NOMO-1 treated with dmso at 0.1 percent for 144 hours (cell line): Measurements from ENCODE around the gene THNSL1.

Experiments used
- DNase-seq: peaks from one replicate; lab custom pipeline; 2025; ENCODE audit not compliant: unreplicated experiment; lab: John Stamatoyannopoulos, UW

Gene THNSL1

DNA sequence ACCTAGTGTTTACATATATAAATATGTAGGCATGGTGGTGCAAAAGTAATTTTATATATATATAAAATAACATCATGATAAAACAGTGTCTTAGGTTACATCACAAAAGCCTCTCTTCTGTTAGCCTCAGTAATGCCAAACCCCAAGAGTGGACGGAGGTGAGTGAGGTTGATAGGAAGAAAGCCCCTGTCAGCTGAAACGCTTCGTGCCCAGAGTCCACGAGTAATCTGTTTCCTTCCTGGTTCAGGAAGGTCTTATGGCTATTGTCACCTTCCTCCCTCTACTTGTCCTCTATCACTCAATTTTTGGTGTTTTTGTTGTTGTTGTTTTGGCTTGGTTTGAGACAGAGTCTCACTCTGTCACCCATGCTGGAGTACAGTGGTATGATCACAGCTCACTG is 41.5 kb downstream of the THNSL1 start:
- no peak for DNase-seq

DNA sequence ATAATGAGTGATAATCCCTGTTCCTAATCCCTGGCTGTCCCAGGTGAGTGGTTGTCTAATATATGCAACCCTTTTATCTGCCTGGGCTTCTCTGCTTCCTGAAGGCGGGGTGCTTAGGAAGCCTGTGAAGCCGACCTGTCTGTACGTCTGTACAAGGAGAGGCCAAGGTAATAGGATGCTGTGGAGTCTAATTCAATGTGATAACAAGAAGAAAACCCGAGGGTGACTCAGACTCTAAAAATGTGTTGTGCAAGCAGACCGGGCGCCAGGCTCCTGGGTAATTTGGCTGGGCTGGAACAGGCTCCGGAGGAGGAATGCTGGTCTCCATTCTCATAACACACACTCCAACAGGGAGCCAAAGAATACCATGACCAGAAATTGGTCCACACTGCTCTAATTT is 43.6 kb downstream of the THNSL1 start:
- DNase-seq = no peak

DNA sequence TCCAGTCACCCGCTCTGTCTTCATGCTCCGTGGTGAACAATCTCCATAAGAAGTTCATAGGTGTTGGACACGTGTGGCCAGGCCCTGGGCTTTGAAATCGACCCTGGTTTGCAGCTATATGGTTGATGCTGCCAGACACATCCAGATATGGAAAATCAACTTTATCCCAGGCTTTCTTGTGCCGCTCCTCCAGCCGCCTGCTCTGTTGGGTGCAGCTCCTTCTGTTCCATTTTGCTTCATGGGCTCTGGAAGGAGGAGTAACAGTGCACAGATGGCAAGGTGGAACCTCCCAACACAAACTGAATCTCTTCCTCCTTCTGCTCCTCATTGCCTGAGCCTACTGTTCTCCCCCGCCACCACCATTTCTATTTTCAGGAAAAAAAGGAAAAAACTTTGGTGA is 44.7 kb downstream of the THNSL1 start:
- DNase-seq = no peak

DNA sequence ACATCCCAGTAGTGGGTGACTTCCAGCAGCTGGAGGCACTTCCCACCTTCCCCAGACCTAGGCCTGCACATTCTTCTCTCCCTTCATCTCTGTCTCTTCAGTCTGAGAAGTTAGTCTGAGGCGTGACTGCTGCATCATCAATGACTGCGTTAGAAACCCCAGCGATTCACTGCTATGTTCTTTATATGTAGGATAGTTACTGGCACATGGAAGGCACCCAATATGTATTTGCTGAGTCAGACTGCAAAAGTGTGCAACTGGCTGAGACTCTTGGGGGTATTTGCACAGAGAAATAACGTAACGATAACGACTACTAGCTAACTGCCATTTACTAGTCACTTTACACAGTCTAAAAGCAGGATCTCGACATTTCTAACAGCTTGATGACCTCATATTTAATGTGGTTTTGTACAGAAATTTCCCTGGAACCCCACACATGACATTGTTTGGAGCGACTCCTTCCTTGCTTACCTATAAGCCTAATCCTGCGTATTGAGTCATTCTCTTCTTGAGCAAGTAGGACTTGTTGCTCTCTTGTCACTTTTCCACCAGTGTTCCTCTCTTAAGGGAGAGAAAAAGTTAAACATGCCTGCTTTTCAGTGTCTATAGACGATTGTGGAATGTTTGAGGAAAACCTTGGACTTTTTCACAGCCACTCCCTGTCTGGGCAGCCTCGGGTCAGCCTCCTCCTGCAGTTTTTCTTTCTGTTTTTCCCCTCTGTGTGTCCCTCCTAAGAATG is 45.5 kb downstream of the THNSL1 start:
- no peak for DNase-seq

DNA sequence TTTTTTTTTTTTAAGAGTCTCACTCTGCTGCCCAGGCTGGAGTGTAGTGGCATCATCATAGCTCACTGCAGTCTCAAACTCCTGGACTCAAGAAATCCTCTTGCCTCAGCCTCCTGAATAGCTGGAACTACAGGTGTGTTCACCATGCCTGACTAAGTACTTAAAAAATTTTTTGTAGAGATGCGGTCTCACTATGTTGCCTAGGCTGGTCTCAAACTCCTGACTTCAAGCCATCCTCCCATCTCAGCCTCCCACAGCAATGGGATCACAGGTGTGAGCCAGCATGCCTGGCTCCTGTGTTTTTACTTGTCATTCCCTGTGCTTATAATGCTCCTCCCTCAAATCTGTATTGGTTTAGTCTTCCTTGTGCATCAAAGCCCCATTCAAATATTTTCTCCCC is 46.7 kb downstream of the THNSL1 start:
- no peak for DNase-seq

DNA sequence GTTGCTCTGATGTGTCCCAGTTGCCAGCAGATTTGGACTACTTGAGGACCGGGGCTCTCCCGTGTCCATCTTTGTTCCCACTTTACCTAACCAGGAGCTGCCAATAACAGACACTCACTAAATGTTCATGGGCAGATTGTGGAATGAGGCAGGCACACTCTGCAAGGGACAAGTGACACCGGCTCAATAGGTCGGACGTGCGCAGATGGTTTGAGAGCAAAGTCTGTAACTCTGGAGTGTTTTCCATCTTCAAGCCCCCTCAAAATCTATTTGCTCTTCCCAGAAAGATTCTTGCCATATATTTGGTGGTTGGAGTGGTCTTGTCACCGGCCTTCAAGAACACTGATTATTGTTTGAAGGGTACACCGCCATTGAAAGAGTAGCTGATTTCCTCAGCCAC is 47.2 kb downstream of the THNSL1 start:
- no peak for DNase-seq

DNA sequence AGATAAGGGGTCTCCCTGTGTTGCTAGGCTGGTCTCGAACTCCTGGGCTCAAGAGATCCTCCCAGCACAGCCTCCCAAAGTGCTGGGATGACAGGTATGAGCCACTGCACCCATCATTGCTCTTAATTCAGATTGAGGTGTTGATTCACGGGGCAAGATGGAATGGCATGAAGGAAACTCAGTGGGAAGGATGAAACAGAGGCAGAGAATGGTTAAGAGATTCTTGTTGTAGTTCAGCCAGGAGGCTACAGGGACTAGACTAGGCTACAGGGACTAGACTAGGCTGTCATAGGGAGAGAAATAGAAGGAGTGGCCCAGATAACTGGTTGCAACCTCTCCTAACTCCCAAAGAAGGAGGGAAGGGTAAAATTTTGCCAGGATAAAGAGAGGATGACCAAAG is 48.0 kb downstream of the THNSL1 start:
- DNase-seq = no peak

DNA sequence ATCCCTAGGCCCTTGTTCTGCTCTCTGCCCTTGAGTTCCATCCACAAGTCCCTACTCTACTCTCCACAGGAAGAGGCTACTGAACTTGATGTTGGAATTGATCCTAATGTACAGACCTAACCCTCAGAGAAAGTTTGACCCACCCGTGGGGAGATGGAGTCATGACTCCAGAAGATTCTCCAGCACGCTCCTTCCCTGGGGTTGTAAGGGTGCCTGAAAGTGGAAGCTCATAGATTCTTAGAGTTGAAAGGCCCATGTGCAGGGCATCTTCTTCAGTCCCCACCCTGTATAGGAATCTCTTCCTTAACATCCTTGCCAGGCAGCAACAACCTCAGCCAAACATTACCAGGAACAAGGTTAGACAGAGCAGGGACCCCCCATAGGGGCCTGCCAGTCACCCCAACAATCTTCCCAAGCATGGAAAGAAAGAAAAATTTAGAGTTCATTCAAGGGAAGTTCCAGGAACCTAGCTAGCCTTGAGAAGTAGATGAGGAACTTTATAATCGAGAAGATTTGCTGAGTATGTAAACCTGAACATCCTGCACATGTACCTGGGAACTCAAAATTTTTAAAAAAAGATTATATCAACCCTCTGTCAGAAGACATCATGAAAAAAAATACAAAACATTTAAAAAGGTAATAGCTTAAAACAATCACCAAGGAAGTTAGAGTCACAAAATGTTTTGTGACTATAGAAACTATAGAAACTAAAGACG is 49.5 kb downstream of the THNSL1 start:
- no peak for DNase-seq

DNA sequence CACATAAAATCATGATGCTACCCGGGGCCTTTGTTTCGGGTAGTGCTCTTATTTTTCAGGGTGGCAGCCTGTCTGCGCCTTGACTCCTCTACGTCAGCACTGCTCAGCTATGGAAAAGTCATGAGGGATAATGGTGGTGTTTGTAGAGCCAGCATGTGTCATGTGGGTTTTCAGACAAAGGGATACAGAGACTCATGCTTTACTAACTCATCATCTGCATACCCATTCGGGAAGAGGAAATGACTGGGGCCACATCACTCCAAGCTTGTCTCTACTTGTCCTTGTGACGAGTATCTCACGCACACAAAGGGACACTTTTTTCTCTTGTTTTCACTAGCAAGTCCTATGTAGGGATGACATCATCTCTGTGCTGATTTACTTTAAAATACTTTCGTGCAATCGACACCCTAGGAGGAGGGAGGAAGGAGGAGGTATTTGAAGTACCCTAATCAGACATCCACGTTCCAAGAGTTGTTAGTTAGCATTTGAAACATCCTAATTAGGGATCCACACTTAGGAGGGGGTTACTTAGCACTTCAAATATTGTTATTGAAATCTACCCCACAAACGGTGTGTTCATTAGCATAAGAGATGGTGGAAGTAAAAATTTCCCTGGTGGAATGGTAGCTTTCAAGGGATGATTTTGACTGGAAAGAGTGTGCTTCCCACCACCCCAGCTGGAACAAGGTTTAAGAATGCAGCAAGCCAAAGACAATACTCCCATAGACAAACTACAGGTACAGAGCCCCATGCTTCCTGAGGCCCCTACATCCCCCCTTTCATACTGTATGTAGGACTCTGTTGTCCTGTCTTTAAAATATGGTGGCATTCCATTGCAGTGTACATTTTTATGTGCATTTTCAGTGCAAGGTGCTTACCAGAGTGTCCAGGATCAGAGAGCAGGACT is 52.0 kb downstream of the THNSL1 start:
- no peak for DNase-seq

DNA sequence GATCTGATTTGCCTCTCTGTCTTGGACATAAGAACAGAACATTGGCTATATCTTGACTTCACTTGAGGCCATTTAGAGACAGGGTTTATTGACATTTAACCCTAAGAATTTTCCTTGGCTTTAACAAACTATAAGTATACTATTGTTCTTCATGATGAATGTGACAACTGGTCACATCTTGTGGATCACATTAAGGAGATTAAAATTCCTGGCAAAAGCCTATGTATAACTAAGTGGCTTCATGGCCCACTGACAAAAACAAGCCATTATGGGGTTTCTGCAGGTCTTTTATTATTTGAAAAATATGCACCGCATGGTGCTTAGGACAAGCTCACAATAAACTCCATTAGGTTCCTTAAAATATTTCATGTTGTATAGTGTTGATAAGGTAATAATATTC is 54.8 kb downstream of the THNSL1 start:
- DNase-seq = no peak

DNA sequence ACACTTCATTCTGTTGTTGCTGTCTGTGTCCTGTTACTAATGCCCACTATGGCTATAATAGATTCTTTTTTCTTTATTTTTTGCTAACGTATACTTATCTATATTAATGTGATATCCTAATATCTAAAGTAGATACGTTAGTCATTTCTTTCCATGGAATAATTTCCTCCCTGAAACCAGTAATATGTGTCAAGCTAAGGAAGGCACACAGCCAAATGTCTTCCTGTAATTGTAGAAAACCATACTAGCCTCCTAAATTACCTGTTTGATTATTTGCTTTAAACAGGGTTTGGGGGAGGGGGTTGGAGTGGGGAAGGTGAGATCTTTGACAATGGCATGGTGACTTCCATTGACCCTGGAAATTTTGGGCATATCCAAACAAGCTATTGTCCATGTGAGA is 56.4 kb downstream of the THNSL1 start:
- DNase-seq = no peak

DNA sequence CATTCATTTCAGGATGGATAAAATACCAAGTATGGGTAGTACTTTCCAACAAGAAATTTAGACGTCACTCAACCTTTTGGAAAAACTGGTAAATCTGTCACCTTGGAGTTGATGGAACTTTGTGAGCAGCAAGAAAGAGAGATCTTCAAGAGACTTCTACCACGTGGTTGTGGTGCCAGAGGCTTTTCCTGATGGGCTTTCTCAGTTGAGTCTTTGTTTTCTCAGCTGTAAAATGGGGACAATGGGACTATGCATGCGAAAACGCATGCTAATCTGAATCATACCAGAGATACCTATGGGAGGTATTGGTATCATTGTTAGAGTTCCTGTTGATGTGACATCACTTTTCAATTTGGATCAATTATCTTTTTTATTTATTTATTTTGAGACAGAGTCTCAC is 59.4 kb downstream of the THNSL1 start:
- no peak for DNase-seq
